ENCODE measurements around the gene SIX5.

SIX5 gene

GRCh38 chr19:45785097-45785496 is 16.0 kb upstream of the SIX5 start:
- Histone ChIP-seq H3K4me3 (IDR thresholded peaks at IDR 0.05; ENCODE audit: insufficient read depth, low read depth, low read length) (no peak overlapping the region), H2AFZ (ENCODE audit: low read depth) (no peak overlapping the region), H3K4me2 (no peak overlapping the region), H3K36me3 (ENCODE audit: insufficient read depth) (no peaks in the 10 kb centered on the region; the same call in 1 of the 2 replicates), H3K9ac (no peak overlapping the region), H3K27me3 (ENCODE audit: insufficient read depth, low read depth) (no peaks in the 10 kb centered on the region; the same call in 1 of the 2 replicates), H3K4me1 (ENCODE audit: low read depth, poor library complexity, severe bottlenecking) (peaks cover 15% of the 10 kb centered on the region), H4K20me1 (ENCODE audit: insufficient read depth) (no peaks in the 10 kb centered on the region), H3K79me2 (ENCODE audit: insufficient read depth, low read depth) (no peaks in the 10 kb centered on the region), H3K27ac (no peak overlapping the region)
- no peak for TF ChIP-seq CTCF (conservative IDR thresholded peaks at IDR 0.05; ENCODE audit: low read depth, low read length)

GRCh38 chr19:45784096-45784495 is 15.0 kb upstream of the SIX5 start:
- no peak overlapping the region for H3K4me2 ChIP-seq

GRCh38 chr19:45782820-45783785 is 14.1 kb upstream of the SIX5 start:
- H3K4me1 ChIP-seq (ENCODE audit: low read depth, poor library complexity, severe bottlenecking) = peaks cover 23% of the 10 kb centered on the region
- no peak overlapping the region for H3K27ac ChIP-seq
- H3K4me2 ChIP-seq = no peak overlapping the region
- no peaks in the 10 kb centered on the region for H4K20me1 ChIP-seq (ENCODE audit: insufficient read depth)
- H2AFZ ChIP-seq (ENCODE audit: low read depth) = no peak overlapping the region
- no peak overlapping the region for H3K9ac ChIP-seq
- H3K79me2 ChIP-seq (ENCODE audit: insufficient read depth, low read depth) = no peaks in the 10 kb centered on the region
- H3K4me3 ChIP-seq (IDR thresholded peaks at IDR 0.05; ENCODE audit: insufficient read depth, low read depth, low read length) = no peak overlapping the region
- no peaks in the 10 kb centered on the region; the same call in 1 of the 2 replicates for H3K27me3 ChIP-seq (ENCODE audit: insufficient read depth, low read depth)
- TF ChIP-seq CTCF (conservative IDR thresholded peaks at IDR 0.05; ENCODE audit: low read depth, low read length) = no peak
- no peaks in the 10 kb centered on the region for H3K36me3 ChIP-seq (ENCODE audit: insufficient read depth)

More at GRCh38 chr19:45784096-45784495, 15.0 kb upstream of the SIX5 start:
- H4K20me1 ChIP-seq (ENCODE audit: insufficient read depth) = no peaks in the 10 kb centered on the region
- peaks cover 20% of the 10 kb centered on the region for H3K4me1 ChIP-seq (ENCODE audit: low read depth, poor library complexity, severe bottlenecking)
- no peak overlapping the region for H3K9ac ChIP-seq
- no peak overlapping the region for H3K4me3 ChIP-seq (IDR thresholded peaks at IDR 0.05; ENCODE audit: insufficient read depth, low read depth, low read length)
- H3K27me3 ChIP-seq (ENCODE audit: insufficient read depth, low read depth) = no peaks in the 10 kb centered on the region; the same call in 1 of the 2 replicates
- no peak for TF ChIP-seq CTCF (conservative IDR thresholded peaks at IDR 0.05; ENCODE audit: low read depth, low read length)
- no peak overlapping the region for H3K27ac ChIP-seq
- no peaks in the 10 kb centered on the region for H3K79me2 ChIP-seq (ENCODE audit: insufficient read depth, low read depth)
- no peaks in the 10 kb centered on the region for H3K36me3 ChIP-seq (ENCODE audit: insufficient read depth)
- H2AFZ ChIP-seq (ENCODE audit: low read depth) = no peak overlapping the region

GRCh38 chr19:45782162-45782691 is 13.2 kb upstream of the SIX5 start, which contains the start of gene DMPK:
Gene DMPK (minus strand): TSS chr19:45782490. CDS start chr19:45782352, 138 bp downstream.
- Histone ChIP-seq H3K4me3 (IDR thresholded peaks at IDR 0.05; ENCODE audit: insufficient read depth, low read depth, low read length) (no peak within 1 kb of the TSS), H3K4me1 (ENCODE audit: low read depth, poor library complexity, severe bottlenecking) (peaks cover 23% of the 10 kb centered on the region), H3K36me3 (ENCODE audit: insufficient read depth) (no peaks in the 10 kb centered on the region), H3K4me2 (no peak within 1 kb of the TSS), H3K79me2 (ENCODE audit: insufficient read depth, low read depth) (no peaks in the 10 kb centered on the region), H3K27ac (no peak within 1 kb of the TSS), H3K9ac (no peak within 1 kb of the TSS), H4K20me1 (ENCODE audit: insufficient read depth) (no peaks in the 10 kb centered on the region), H3K27me3 (ENCODE audit: insufficient read depth, low read depth) (no peaks in the 10 kb centered on the region; the same call in 1 of the 2 replicates), H2AFZ (ENCODE audit: low read depth) (no peak within 1 kb of the TSS)
- TF ChIP-seq CTCF (conservative IDR thresholded peaks at IDR 0.05; ENCODE audit: low read depth, low read length) = no peak

Data from KMS-11 (cell line).